Measurements from ENCODE around the gene AP2A2.

Gene AP2A2

DNA sequence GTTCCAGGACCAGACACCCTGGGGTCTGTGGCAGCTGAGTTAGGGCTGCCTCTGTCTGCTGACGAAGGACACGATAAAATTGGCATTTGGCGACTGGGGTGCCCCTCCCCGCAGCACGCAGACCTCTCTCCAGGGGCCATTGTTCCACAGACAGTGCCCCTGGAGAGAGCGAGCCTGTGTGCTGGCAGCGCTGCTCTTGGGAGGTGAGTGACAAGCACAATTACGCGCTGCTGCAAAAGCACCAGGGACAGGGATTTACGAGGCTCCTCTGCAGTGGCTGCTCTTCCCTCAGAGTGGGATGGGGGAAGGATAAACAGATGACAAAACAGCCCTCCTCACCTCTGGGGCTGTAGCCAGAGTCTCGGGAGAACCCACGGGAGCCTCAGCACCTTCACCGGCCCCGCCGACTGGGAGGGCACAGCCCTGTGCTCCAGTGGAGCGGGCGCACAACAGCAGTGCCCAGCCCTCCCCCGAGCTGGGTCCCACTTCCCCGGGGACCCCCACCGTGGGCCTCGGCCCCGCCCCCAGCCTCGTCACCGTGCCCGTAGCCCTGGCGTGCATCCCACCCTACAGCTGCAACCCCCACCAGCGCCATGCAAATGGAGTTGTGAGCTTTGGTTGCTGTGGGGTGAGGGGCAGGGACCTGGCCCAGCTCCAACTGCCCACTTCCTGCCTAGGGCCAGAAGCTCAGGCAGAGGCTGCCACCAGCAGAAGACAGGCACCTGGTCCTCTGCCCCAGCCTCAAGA is 34.7 kb upstream of the AP2A2 start:
- H3K4me3 ChIP-seq (ENCODE audit: low read depth, low read length): no peak overlapping the region
- in situ Hi-C loops (cut with HindIII; ENCODE audit: low sequenced_read_pairs): no loop called here
- no peak for DNase-seq (ENCODE audit: low read depth, low spot score)
- TF ChIP-seq, protein P1, sequence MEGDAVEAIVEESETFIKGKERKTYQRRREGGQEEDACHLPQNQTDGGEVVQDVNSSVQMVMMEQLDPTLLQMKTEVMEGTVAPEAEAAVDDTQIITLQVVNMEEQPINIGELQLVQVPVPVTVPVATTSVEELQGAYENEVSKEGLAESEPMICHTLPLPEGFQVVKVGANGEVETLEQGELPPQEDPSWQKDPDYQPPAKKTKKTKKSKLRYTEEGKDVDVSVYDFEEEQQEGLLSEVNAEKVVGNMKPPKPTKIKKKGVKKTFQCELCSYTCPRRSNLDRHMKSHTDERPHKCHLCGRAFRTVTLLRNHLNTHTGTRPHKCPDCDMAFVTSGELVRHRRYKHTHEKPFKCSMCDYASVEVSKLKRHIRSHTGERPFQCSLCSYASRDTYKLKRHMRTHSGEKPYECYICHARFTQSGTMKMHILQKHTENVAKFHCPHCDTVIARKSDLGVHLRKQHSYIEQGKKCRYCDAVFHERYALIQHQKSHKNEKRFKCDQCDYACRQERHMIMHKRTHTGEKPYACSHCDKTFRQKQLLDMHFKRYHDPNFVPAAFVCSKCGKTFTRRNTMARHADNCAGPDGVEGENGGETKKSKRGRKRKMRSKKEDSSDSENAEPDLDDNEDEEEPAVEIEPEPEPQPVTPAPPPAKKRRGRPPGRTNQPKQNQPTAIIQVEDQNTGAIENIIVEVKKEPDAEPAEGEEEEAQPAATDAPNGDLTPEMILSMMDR (IDR thresholded peaks at IDR 0.05; ENCODE audit: low read depth, low read length): no peak

DNA sequence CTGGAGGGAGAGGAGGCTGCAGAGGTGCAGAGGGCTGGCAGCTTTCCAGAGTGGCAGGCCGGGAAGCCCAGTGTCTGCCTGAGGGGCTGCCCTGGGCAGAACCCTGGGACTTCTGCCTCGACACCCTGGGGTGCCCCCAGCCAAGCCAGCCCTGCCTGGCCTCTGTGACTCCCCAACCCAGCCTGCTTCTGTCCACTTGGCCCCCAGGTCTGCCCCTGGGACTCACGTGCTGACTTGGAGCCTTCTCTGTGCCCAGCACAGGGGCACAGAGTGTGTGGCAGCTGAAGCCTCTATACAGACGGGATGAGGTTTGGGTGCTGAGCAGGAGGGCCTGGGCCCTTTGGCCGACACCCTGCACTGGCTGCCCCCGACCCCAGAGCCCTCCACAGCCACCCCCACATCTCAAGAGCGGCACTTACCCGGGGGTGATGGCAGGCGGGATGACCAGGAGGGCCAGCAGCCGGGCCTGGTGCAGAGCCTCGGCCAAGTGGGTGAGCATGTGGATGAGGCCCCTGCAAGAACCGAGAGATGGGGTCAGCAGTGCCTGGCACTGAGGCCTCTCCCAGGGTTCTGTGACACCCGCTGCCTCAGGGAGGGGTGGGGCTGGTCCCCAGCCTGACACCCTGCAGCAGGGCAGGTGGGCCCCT is 32.5 kb upstream of the AP2A2 start:
- TF ChIP-seq, protein P1 (IDR thresholded peaks at IDR 0.05; ENCODE audit: low read depth, low read length): no peak
- no peak for DNase-seq (ENCODE audit: low read depth, low spot score)
- no peak overlapping the region for H3K4me3 ChIP-seq (ENCODE audit: low read depth, low read length)
- in situ Hi-C loops (cut with HindIII; ENCODE audit: low sequenced_read_pairs): no loop called here

DNA sequence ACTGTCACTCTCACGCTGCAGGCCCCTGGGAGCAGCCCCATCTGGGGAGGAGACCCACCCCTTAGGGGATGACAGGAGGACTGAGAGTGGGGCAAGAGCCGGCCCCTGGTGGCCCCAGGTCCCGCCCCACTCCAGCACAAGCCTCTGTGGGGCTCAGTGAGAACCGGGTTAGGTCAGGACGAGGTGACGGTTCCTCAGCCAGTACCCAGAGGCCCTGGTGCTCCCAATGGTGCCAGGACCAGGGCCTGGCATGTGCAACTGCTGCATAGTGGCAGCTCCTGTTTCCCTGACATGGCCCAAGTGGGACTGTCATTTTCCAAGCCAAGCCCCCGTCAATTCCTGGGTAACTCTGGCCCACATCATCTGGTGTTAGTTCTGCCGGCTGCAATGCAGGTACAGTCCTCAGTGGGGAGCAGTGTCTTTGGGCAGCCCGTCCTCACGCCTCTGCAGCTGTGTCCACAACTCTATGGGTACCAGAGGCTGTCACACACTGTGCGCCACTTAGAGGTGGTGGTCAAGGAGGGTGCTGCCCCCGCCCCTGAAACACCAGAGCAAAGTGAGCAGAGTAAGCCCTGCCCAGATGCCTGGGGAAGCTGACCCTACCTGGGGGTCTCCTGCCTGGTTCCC is 31.0 kb upstream of the AP2A2 start:
- in situ Hi-C loops (cut with HindIII; ENCODE audit: low sequenced_read_pairs): no loop called here
- TF ChIP-seq, protein P1 (IDR thresholded peaks at IDR 0.05; ENCODE audit: low read depth, low read length): no peak
- no peak for DNase-seq (ENCODE audit: low read depth, low spot score)
- no peak overlapping the region for H3K4me3 ChIP-seq (ENCODE audit: low read depth, low read length)

DNA sequence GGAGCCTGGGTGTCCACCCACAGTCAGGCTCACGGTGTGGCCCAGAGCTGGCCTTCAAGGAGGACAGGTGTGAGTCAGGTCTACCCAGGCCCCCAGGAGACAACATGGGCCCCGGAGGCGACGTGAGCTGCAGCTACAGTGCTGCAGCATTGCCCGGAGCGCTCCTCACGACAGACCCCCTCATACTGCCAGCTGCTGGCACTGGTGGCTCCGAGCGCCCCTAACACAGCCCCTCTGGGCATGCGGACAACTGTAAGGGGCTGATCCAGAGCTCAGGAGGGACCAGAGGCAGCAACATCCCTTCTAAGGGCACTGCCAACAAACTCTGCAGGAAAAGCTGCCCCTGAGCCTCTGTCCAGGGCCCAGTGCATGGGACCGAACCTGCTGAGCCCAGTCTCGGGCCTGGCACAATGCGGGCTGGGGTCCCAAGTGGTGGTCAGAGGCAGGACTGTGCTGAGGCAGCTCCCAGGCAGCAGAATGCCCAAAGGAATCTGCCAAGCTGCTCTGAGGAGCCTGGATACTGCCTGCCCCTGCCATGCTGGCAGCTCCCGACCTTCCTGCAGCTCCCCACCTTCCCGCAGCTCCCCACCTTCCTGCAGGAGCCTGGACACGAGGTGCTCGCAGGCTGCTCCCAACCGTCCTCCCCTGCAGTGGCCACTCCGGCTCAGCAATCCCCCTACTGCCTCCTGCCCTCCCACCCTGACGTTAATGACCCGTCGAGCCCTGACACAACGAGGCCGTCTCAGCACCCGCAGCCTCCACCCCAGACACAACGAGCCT is 30.1 kb upstream of the AP2A2 start:
- TF ChIP-seq, protein P1 (IDR thresholded peaks at IDR 0.05; ENCODE audit: low read depth, low read length): no peak
- DNase-seq (ENCODE audit: low read depth, low spot score): no peak
- in situ Hi-C loops (cut with HindIII; ENCODE audit: low sequenced_read_pairs): no loop called here
- H3K4me3 ChIP-seq (ENCODE audit: low read depth, low read length): no peak overlapping the region

DNA sequence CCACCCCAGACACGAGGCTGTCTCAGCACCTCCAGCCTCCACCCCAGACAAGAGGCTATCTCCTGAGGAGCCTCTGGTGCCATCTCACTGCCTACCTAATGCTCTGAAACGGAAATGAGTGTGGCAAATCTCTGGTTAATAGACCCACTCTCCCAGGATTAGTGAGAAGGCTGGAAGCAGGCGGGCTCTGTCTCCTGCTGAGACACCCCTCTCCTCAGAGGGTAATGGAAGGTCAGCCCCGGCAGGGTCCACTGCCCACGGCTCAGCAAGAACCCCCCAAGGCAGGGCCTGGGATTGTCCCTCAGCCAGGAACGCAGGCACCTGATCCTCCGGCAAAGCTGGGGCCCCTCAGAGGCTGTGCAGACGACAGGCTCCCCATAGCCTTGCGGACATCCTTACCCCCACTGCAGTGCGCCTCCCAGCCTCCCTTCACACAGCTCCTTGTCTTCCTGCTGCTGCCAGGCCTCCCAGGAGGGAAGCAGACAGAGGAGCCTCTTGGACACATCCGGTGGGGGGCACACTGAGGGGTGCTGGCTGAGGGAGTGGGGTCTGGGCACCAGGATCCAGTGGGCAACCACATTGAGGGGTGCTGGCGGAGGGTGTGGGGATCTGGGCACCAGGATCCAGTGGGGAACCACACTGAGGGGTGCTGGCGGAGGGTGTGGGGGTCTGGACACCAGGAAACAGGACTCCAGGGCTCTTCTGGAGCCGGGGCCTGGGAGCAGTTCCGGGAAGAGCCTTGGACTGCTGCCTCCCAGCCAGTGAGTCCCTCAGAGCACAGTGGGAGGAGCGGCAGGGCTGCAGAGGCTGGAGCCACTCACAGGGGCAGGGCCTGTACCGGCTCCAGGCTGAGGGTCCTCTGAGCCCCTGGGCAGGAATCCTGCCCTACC is 28.2 kb upstream of the AP2A2 start:
- in situ Hi-C loops (cut with HindIII; ENCODE audit: low sequenced_read_pairs): no loop called here
- TF ChIP-seq, protein P1 (IDR thresholded peaks at IDR 0.05; ENCODE audit: low read depth, low read length): no peak

More for the DNA sequence above, 28.2 kb upstream of the AP2A2 start:
- no peak overlapping the region for H3K4me3 ChIP-seq (ENCODE audit: low read depth, low read length)
- no peak for DNase-seq (ENCODE audit: low read depth, low spot score)

All from astrocyte of the spinal cord (primary cell).